Measurements from ENCODE around the gene KIF13A. TPM values are rescaled to one million over a fixed set of nuclear protein-coding genes. Genes with fewer than 3 reads are reported as not detected.

Gene KIF13A
- total RNA-seq, 1 experiment from 2014 or later: 19.7 TPM

DNA sequence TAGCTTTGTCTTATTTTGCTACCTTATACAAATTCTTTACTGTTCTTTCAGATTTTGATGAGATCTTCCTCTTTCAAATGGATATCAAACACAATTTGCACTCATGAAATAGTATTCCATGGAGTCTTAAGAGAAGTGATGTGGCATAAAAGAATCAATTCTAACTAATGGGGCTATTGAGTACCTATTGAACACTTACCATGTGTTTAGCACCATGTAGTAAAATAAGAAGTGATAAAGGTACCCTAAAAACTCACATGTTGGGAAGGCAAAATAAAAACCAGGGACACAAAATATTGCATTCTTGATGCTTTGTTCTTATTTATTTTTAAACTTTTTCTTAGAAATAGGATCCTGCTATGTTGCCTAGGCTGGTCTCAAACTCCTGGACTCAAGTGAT, 56.2 kb downstream of the KIF13A start:
- CTCF ChIA-PET: no interaction called here
- H3K4me3 ChIP-seq (ENCODE audit: low read depth, low read length, poor library complexity, severe bottlenecking): no peak overlapping the region
- no peak for DNase-seq (ENCODE audit: low spot score)
- BruUV-seq (replicated peaks): no TSS peak
- POLR2A ChIA-PET (ENCODE audit: low non-redundant PET): no interaction called here
- peaks cover 10% of the 10 kb centered on the region for H3K4me1 ChIP-seq (ENCODE audit: insufficient read depth, low read length, poor library complexity, severe bottlenecking)
- no peaks in the 10 kb centered on the region for H3K9me3 ChIP-seq (ENCODE audit: low read depth, low read length, poor library complexity, severe bottlenecking)
- intact Hi-C loops (cut with micrococcal nuclease; ENCODE audit: unreplicated experiment): no loop called here
- TF ChIP-seq, protein P1, sequence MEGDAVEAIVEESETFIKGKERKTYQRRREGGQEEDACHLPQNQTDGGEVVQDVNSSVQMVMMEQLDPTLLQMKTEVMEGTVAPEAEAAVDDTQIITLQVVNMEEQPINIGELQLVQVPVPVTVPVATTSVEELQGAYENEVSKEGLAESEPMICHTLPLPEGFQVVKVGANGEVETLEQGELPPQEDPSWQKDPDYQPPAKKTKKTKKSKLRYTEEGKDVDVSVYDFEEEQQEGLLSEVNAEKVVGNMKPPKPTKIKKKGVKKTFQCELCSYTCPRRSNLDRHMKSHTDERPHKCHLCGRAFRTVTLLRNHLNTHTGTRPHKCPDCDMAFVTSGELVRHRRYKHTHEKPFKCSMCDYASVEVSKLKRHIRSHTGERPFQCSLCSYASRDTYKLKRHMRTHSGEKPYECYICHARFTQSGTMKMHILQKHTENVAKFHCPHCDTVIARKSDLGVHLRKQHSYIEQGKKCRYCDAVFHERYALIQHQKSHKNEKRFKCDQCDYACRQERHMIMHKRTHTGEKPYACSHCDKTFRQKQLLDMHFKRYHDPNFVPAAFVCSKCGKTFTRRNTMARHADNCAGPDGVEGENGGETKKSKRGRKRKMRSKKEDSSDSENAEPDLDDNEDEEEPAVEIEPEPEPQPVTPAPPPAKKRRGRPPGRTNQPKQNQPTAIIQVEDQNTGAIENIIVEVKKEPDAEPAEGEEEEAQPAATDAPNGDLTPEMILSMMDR (conservative IDR thresholded peaks at IDR 0.05; ENCODE audit: low read depth, low read length): no peak
- no peak for TF ChIP-seq EZH2 (IDR thresholded peaks at IDR 0.05; ENCODE audit: borderline replicate concordance, low read depth, low read length, poor library complexity, severe bottlenecking)
- H3K27me3 ChIP-seq (replicated peaks; ENCODE audit: insufficient read depth, low read depth, low read length, poor library complexity): no peaks in the 10 kb centered on the region
- H3K27ac ChIP-seq (ENCODE audit: low read depth, low read length, poor library complexity, severe bottlenecking): no peak overlapping the region
- H3K36me3 ChIP-seq (ENCODE audit: insufficient read depth, low read length, poor library complexity, severe bottlenecking): no peaks in the 10 kb centered on the region

DNA sequence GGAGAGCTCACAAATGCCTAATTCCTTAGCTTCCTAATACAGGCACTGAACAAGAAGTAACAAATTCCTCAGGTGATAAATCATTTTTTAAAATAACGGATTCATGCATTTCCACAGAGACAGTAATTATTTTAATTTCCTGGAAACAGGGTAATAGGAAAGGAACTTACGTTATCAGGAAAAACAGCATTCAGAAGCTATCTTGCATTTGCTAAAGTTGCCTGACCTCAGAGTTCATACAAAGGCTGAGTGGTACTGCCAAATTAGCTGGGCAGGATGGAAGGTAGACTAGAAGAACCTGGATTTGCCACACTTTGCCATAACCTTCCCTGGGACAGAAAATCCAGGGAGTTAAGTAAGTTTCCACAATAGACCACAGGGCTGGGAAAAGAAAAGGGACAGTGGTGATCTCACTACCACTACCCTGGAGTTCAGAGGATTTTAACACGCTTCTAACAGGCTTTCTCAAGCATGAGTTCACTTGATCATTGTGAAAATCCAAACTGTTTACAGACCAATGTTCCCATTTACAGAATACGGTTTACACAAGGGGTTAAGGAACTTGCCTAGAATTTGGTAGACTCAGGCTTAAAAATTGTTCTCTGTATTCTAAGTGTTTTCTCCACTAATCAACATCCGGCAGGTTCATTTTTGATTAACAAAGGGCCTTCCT, 57.0 kb downstream of the KIF13A start:
- Histone ChIP-seq H3K36me3 (ENCODE audit: insufficient read depth, low read length, poor library complexity, severe bottlenecking) (no peaks in the 10 kb centered on the region), H3K4me3 (ENCODE audit: low read depth, low read length, poor library complexity, severe bottlenecking) (no peak overlapping the region), H3K27me3 (replicated peaks; ENCODE audit: insufficient read depth, low read depth, low read length, poor library complexity) (no peaks in the 10 kb centered on the region), H3K27ac (ENCODE audit: low read depth, low read length, poor library complexity, severe bottlenecking) (no peak overlapping the region), H3K4me1 (ENCODE audit: insufficient read depth, low read length, poor library complexity, severe bottlenecking) (peaks cover 6% of the 10 kb centered on the region), H3K9me3 (ENCODE audit: low read depth, low read length, poor library complexity, severe bottlenecking) (no peaks in the 10 kb centered on the region)
- intact Hi-C loops (cut with micrococcal nuclease; ENCODE audit: unreplicated experiment): no loop called here
- TF ChIP-seq EZH2 (IDR thresholded peaks at IDR 0.05; ENCODE audit: borderline replicate concordance, low read depth, low read length, poor library complexity, severe bottlenecking): no peak
- TF ChIP-seq, protein P1 (conservative IDR thresholded peaks at IDR 0.05; ENCODE audit: low read depth, low read length): no peak
- BruUV-seq (replicated peaks): no TSS peak
- ChIA-PET CTCF (no interaction called here), POLR2A (ENCODE audit: low non-redundant PET) (no interaction called here)
- no peak for DNase-seq (ENCODE audit: low spot score)

DNA sequence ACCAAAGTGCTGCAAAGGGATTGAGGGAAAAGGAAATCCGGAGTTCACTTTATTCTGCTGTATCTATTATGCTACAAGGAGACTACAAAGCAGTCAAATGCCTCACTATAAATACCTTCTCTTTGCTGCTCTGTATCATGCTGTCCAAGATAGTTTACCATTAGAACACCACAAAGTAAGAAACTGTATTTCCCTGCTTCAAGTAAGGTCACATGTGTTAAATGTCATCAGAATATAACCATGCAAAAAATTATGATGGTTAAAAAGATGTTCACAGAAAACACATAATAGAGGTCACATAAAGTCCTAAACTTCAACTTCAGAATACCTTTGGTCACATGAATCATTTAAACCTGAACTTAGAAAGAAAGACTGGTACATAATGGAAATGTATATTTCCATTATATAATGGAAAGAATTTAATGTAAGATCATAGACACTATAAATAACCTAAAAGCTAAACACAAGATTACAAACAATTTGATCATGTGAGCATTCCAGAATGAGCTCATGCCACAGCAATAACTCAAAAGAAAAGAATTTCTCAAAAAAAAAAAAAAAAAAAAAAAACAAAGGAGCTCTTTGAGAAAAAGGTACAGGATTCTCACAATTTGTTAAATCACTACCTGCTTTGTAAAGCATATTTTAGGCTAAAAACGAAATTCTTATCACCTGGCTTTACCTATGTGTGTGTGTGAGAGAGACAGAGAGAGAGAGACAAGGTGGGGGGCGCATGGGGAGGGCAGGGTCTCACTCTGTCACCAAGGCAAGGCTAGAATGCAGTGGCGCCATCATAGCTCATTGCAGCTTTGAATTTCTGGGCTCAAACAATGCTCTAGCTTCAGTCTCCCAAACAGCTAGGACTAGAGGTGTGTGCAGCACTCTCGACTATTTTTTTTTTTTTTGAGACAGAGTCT, 58.7 kb downstream of the KIF13A start:
- ChIA-PET CTCF (no interaction called here), POLR2A (ENCODE audit: low non-redundant PET) (interaction anchor here (0.6 kb wide), 1 partner anchor 13 kb away, joined by 3 read pairs; no protein-coding TSS in a partner anchor)
- Histone ChIP-seq H3K4me1 (ENCODE audit: insufficient read depth, low read length, poor library complexity, severe bottlenecking) (peaks cover 1% of the 10 kb centered on the region), H3K27ac (ENCODE audit: low read depth, low read length, poor library complexity, severe bottlenecking) (no peak overlapping the region), H3K27me3 (replicated peaks; ENCODE audit: insufficient read depth, low read depth, low read length, poor library complexity) (no peaks in the 10 kb centered on the region), H3K9me3 (ENCODE audit: low read depth, low read length, poor library complexity, severe bottlenecking) (no peaks in the 10 kb centered on the region), H3K4me3 (ENCODE audit: low read depth, low read length, poor library complexity, severe bottlenecking) (no peak overlapping the region), H3K36me3 (ENCODE audit: insufficient read depth, low read length, poor library complexity, severe bottlenecking) (no peaks in the 10 kb centered on the region)
- BruUV-seq (replicated peaks): no TSS peak
- no peak for TF ChIP-seq EZH2 (IDR thresholded peaks at IDR 0.05; ENCODE audit: borderline replicate concordance, low read depth, low read length, poor library complexity, severe bottlenecking)
- TF ChIP-seq, protein P1 (conservative IDR thresholded peaks at IDR 0.05; ENCODE audit: low read depth, low read length): no peak
- no peak for DNase-seq (ENCODE audit: low spot score)
- intact Hi-C loops (cut with micrococcal nuclease; ENCODE audit: unreplicated experiment): no loop called here

Measured in A673 (cell line).